Gastrocnemius medialis (tissue), 4 donors: Measurements from ENCODE around the gene GNL3.

Experiments used
- POLR2A ChIP-seq, 2 donors: fragments of 450-650 bp; IDR thresholded peaks; one replicate each; pipeline ENCODE4 v1.6.1; 2017; ENCODE audit warnings: antibody characterized with exemption in 2 of 2, mild to moderate bottlenecking in 2 of 2, moderate library complexity in 2 of 2
- TF ChIP-seq, protein P1 (sequence below), 5 experiments: fragments of 450-650 bp in 3 of 5; fragments of 200-600 bp in 2 of 5; sonication (generic) in 2 of 5; IDR thresholded peaks in 4 of 5; conservative IDR thresholded peaks in 1 of 5; 1 replicate in 4 of 5; 2 replicates in 1 of 5; pipeline ENCODE4 v1.5.1; 2016 to 2019; ENCODE audit warnings: antibody characterized with exemption in 5 of 5, mild to moderate bottlenecking in 3 of 5, moderate library complexity in 3 of 5

DNA sequence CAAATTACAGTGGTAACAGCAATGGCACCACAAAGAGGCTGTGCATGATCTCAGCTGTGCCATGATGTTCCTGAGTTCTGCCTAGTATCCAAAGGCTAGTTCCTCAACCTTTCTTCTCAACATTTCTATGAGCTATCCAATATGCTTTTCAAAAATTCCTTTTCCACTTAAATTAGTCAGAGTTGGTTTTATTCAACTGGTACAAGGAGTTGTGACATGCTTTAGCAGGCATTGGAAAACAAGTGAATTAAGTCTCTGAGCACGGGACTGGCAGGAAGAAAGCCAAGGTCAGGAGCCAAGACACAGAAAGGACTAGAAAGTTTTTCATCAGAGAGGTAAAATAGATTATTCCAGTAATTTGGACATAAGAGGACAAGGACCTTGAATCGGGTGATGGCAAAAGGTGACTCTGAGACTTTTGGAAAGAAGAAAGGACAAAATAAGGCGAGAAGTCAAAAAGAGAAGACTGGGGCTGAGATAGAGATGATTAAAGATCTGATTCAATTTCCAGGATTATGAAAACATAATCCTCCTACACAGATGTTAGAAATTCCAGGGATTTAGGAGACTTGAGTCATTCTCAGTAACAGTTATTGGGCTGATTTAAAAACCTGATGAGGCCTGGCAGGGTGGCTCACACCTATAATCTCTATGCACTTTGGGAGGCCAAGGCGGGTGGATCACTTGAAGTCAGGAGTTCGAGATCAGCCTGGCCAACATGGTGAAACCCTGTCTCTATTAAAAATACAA lies 36.2 kb upstream of the GNL3 start:
- TF ChIP-seq, protein P1, sequence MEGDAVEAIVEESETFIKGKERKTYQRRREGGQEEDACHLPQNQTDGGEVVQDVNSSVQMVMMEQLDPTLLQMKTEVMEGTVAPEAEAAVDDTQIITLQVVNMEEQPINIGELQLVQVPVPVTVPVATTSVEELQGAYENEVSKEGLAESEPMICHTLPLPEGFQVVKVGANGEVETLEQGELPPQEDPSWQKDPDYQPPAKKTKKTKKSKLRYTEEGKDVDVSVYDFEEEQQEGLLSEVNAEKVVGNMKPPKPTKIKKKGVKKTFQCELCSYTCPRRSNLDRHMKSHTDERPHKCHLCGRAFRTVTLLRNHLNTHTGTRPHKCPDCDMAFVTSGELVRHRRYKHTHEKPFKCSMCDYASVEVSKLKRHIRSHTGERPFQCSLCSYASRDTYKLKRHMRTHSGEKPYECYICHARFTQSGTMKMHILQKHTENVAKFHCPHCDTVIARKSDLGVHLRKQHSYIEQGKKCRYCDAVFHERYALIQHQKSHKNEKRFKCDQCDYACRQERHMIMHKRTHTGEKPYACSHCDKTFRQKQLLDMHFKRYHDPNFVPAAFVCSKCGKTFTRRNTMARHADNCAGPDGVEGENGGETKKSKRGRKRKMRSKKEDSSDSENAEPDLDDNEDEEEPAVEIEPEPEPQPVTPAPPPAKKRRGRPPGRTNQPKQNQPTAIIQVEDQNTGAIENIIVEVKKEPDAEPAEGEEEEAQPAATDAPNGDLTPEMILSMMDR (IDR thresholded peaks at IDR 0.05 in 4 of 5, conservative IDR thresholded peaks at IDR 0.05 in 1 of 5): no peak
- no peak for TF ChIP-seq POLR2A (IDR thresholded peaks at IDR 0.05)
